Neural cell (in vitro differentiated cells): ENCODE results near the gene IFI30.

Experiments used
- EP300 ChIP-seq: fragments of 450-650 bp; conservative IDR thresholded peaks from 2 replicates; pipeline ENCODE4 v1.6.1; 2014; ENCODE audit warnings: antibody characterized with exemption, mild to moderate bottlenecking, moderate library complexity; ENCODE audit not compliant: poor library complexity, severe bottlenecking
- RAD21 ChIP-seq: fragments of 450-650 bp; conservative IDR thresholded peaks from 2 replicates; pipeline ENCODE4 v1.6.1; 2014; ENCODE audit warnings: antibody characterized with exemption, mild to moderate bottlenecking, moderate library complexity
- TF ChIP-seq, protein P1 (sequence below): fragments of 450-650 bp; IDR thresholded peaks from 2 replicates; pipeline ENCODE4 v1.5.1; 2014; ENCODE audit warnings: antibody characterized with exemption, mild to moderate bottlenecking, moderate library complexity; ENCODE audit not compliant: poor library complexity, severe bottlenecking

DNA sequence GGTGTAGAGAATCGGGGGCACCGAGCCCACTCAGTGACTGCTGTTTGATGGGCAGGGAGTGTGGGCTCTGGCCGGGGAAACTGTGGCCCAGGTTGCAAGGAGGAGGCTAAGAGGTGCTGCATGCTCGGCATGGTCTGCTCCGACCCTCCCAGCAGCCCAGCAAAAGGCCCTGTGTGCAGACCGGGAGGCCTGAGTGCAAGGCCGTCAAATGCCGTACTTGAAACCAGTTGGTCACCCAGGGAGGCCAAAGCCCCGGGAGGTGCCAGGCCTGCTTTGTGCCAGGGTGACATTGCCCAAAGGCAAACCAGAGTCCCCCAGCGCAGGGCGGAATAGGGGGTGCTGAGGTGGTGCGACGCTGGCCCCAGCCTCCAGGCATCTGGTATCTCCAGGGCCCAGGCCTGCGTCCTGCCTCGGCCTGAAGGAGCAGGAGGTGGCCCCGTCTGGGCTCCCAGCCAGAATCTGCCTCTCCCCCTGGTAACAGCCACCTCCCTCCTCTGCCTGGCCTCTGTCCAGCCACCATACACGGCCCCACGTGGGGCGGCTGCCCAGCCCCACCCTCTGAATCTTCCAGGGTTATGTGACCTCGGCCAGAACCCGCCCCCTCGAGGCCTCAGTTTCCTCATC, 16.7 kb upstream of the IFI30 start:
- no peak for TF ChIP-seq RAD21
- no peak for TF ChIP-seq EP300
- TF ChIP-seq, protein P1, sequence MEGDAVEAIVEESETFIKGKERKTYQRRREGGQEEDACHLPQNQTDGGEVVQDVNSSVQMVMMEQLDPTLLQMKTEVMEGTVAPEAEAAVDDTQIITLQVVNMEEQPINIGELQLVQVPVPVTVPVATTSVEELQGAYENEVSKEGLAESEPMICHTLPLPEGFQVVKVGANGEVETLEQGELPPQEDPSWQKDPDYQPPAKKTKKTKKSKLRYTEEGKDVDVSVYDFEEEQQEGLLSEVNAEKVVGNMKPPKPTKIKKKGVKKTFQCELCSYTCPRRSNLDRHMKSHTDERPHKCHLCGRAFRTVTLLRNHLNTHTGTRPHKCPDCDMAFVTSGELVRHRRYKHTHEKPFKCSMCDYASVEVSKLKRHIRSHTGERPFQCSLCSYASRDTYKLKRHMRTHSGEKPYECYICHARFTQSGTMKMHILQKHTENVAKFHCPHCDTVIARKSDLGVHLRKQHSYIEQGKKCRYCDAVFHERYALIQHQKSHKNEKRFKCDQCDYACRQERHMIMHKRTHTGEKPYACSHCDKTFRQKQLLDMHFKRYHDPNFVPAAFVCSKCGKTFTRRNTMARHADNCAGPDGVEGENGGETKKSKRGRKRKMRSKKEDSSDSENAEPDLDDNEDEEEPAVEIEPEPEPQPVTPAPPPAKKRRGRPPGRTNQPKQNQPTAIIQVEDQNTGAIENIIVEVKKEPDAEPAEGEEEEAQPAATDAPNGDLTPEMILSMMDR, result no peak
